H1 (cell line): ENCODE measurements around the gene ZFP14. TPM values are rescaled to one million over a fixed set of nuclear protein-coding genes. Genes with fewer than 3 reads are reported as not detected.

Experiments
- CTCF ChIA-PET: fragments of 300-600 bp; sonication (Branson Sonifier 250); formaldehyde crosslinking; loops from one replicate; lab custom pipeline; 2021; ENCODE audit not compliant: partially characterized antibody; lab: Charles Lee
- POLR2A ChIA-PET: fragments of 300-600 bp; sonication (Branson Sonifier 250); formaldehyde crosslinking; loops from one replicate; lab custom pipeline; 2021; ENCODE audit warnings: inconsistent platforms; ENCODE audit not compliant: partially characterized antibody; lab: Charles Lee
- DNase-seq, 2 experiments: peaks; one replicate each; pipeline versions ENCODE4 v3.0.0 to v3.0.0-alpha.2; 2010 to 2022; ENCODE audit warnings: low spot score in 2 of 2, low read depth in 1 of 2, mixed read lengths in 1 of 2
- FAIRE-seq: peaks from 2 replicates; lab custom pipeline; 2011; peaks lifted over from hg19 to GRCh38; lab: Jason Lieb, UNC
- H2AFZ ChIP-seq: 2 replicates; pipeline ENCODE4 v1.8.1; 2012; ENCODE audit warnings: low read length, inconsistent platforms
- H2AK5ac ChIP-seq: 2 replicates; pipeline ENCODE4 v1.6.1; 2013; ENCODE audit warnings: low read depth, low read length
- H2BK120ac ChIP-seq: replicated peaks from 2 replicates; pipeline ENCODE3; 2013; ENCODE audit warnings: low read depth, low read length, inconsistent platforms
- H2BK12ac ChIP-seq: 2 replicates; pipeline ENCODE4 v1.6.1; 2013; ENCODE audit warnings: low read depth, low read length
- H2BK15ac ChIP-seq: 2 replicates; pipeline ENCODE4 v1.6.1; 2013; ENCODE audit warnings: low read length
- H2BK20ac ChIP-seq: 2 replicates; pipeline ENCODE4 v1.6.1; 2013; ENCODE audit warnings: low read length
- H2BK5ac ChIP-seq: 2 replicates; pipeline ENCODE4 v1.6.1; 2013; ENCODE audit warnings: low read depth, low read length
- H3K14ac ChIP-seq: 2 replicates; pipeline ENCODE4 v1.6.1; 2013; ENCODE audit warnings: inconsistent platforms; ENCODE audit not compliant: insufficient read length
- H3K18ac ChIP-seq: 2 replicates; pipeline ENCODE4 v1.6.1; 2013; ENCODE audit warnings: low read length; ENCODE audit errors: extremely low read depth
- H3K23ac ChIP-seq: 2 replicates; pipeline ENCODE4 v1.6.1; 2013; ENCODE audit warnings: inconsistent platforms; ENCODE audit not compliant: insufficient read length
- H3K23me2 ChIP-seq: 2 replicates; pipeline ENCODE4 v1.6.1; 2013; ENCODE audit warnings: low read depth, low read length
- H3K27ac ChIP-seq: 2 replicates; pipeline ENCODE4 v1.6.1; 2011; ENCODE audit warnings: low read depth, low read length, inconsistent platforms
- H3K27me3 ChIP-seq, 4 experiments: replicated peaks in 1 of 4; 1 replicate in 1 of 4; 2 replicates in 3 of 4; pipeline versions ENCODE4 v1.6.1 to v1.8.1; 2011 to 2013; ENCODE audit warnings: low read length in 3 of 4, mild to moderate bottlenecking in 3 of 4, inconsistent platforms in 2 of 4, mixed read lengths in 2 of 4, moderate library complexity in 1 of 4; ENCODE audit not compliant: control insufficient read depth in 3 of 4, insufficient read depth in 3 of 4; ENCODE audit errors: extremely low read depth in 1 of 4
- H3K36me3 ChIP-seq, 4 experiments: 2 replicates each; pipeline versions ENCODE4 v1.6.1 to v1.8.1; 2011 to 2013; ENCODE audit warnings: mild to moderate bottlenecking in 4 of 4, low read length in 3 of 4, moderate library complexity in 2 of 4, control low read depth in 1 of 4, inconsistent platforms in 1 of 4; ENCODE audit not compliant: insufficient read depth in 4 of 4, control insufficient read depth in 2 of 4
- H3K4ac ChIP-seq: replicated peaks from 2 replicates; pipeline ENCODE3; 2013; ENCODE audit warnings: low read length, low read depth, mixed read lengths, inconsistent platforms; ENCODE audit not compliant: insufficient read length
- H3K4me1 ChIP-seq, 4 experiments: replicated peaks in 1 of 4; 1 replicate in 1 of 4; 2 replicates in 3 of 4; pipeline versions ENCODE4 v1.6.1 to v1.8.1; 2011 to 2013; ENCODE audit warnings: low read length in 3 of 4, inconsistent platforms in 2 of 4, mixed read lengths in 1 of 4; ENCODE audit not compliant: insufficient read depth in 4 of 4, control insufficient read depth in 3 of 4
- H3K4me2 ChIP-seq, 2 experiments: 2 replicates each; pipeline versions ENCODE4 v1.6.1 to v1.8.1; 2011 to 2013; ENCODE audit warnings: low read depth in 2 of 2, low read length in 2 of 2, control low read depth in 1 of 2, inconsistent platforms in 1 of 2, mild to moderate bottlenecking in 1 of 2; ENCODE audit not compliant: insufficient read depth in 1 of 2
- H3K4me3 ChIP-seq, 4 experiments: fragments of 200-600, 300-600 bp in 1 of 4; sonication (generic), shearing (Covaris generic), sonication (Bioruptor Twin) in 1 of 4; 2 replicates each; pipeline versions ENCODE4 v1.5.1 to v1.8.1; 2011 to 2016; ENCODE audit warnings: low read length in 4 of 4, low read depth in 3 of 4, control low read depth in 2 of 4, inconsistent platforms in 2 of 4, mild to moderate bottlenecking in 2 of 4, mixed read lengths in 1 of 4, moderate library complexity in 1 of 4; ENCODE audit not compliant: insufficient read depth in 2 of 4; ENCODE audit errors: extremely low read depth in 1 of 4
- H3K56ac ChIP-seq: replicated peaks from 2 replicates; pipeline ENCODE3; 2013; ENCODE audit warnings: low read depth, mild to moderate bottlenecking, mixed read lengths, low read length, inconsistent platforms; ENCODE audit not compliant: insufficient read length
- H3K79me1 ChIP-seq: 2 replicates; pipeline ENCODE4 v1.6.1; 2013; ENCODE audit warnings: low read depth, low read length, control low read depth
- H3K79me2 ChIP-seq, 2 experiments: 2 replicates each; pipeline versions ENCODE4 v1.6.1 to v1.8.1; 2012 to 2013; ENCODE audit warnings: low read length in 2 of 2, mild to moderate bottlenecking in 2 of 2, inconsistent platforms in 1 of 2; ENCODE audit not compliant: insufficient read depth in 2 of 2, control insufficient read depth in 1 of 2
- H3K9ac ChIP-seq, 4 experiments: replicated peaks in 1 of 4; 1 replicate in 1 of 4; 2 replicates in 3 of 4; pipeline versions ENCODE4 v1.6.1 to v1.8.1; 2011 to 2013; ENCODE audit warnings: low read depth in 3 of 4, low read length in 3 of 4, control low read depth in 2 of 4, mild to moderate bottlenecking in 2 of 4, moderate library complexity in 2 of 4, inconsistent platforms in 1 of 4; ENCODE audit errors: extremely low read depth in 1 of 4
- H3K9me3 ChIP-seq, 2 experiments: 2 replicates each; pipeline versions ENCODE4 v1.6.1 to v1.8.1; 2012 to 2013; ENCODE audit warnings: mild to moderate bottlenecking in 2 of 2, moderate library complexity in 2 of 2, control low read depth in 1 of 2, inconsistent platforms in 1 of 2, low read depth in 1 of 2, low read length in 1 of 2, mixed read lengths in 1 of 2; ENCODE audit not compliant: insufficient read depth in 2 of 2
- H4K20me1 ChIP-seq, 2 experiments: replicated peaks in 1 of 2; 2 replicates each; pipeline versions ENCODE3 to v1.8.1; 2011 to 2013; ENCODE audit warnings: inconsistent platforms in 2 of 2, low read length in 2 of 2, mild to moderate bottlenecking in 1 of 2; ENCODE audit not compliant: insufficient read depth in 2 of 2, control insufficient read depth in 1 of 2
- H4K5ac ChIP-seq: 2 replicates; pipeline ENCODE4 v1.6.1; 2013; ENCODE audit warnings: low read length, low read depth, mixed read lengths, inconsistent platforms; ENCODE audit not compliant: insufficient read length
- H4K8ac ChIP-seq: 2 replicates; pipeline ENCODE4 v1.8.0; 2013; ENCODE audit warnings: mild to moderate bottlenecking, moderate library complexity, low read length, inconsistent platforms; ENCODE audit not compliant: insufficient read depth; ENCODE audit errors: extremely low read depth
- H4K91ac ChIP-seq: replicated peaks from 2 replicates; pipeline ENCODE3; 2013; ENCODE audit warnings: low read length, mixed read lengths, inconsistent platforms; ENCODE audit not compliant: insufficient read length
- BRCA1 ChIP-seq: IDR thresholded peaks from 2 replicates; pipeline ENCODE4 v1.6.1; 2012; ENCODE audit warnings: low read depth, low read length, improper control_type of control experiment
- CTBP2 ChIP-seq: IDR thresholded peaks from 2 replicates; pipeline ENCODE4 v1.7.0; 2011; ENCODE audit warnings: borderline replicate concordance, mild to moderate bottlenecking, moderate library complexity, mixed read lengths, low read length; ENCODE audit not compliant: insufficient read depth, insufficient read length
- TAF1 ChIP-seq: IDR thresholded peaks from 2 replicates; pipeline ENCODE4 v1.6.1; 2011; ENCODE audit warnings: mild to moderate bottlenecking, low read depth, low read length
- TCF12 ChIP-seq: IDR thresholded peaks from 2 replicates; pipeline ENCODE4 v1.6.1; 2011; ENCODE audit warnings: low read depth, mild to moderate bottlenecking, low read length
- TEAD4 ChIP-seq: IDR thresholded peaks from 2 replicates; pipeline ENCODE4 v1.6.1; 2012; ENCODE audit warnings: low read depth, low read length, inconsistent platforms, mixed read lengths
- WGBS, 2 experiments: shearing (Covaris generic) in 1 of 2; methylation state at CpG; one replicate each; pipeline versions ENCODE4 v1.1.6 to v1.1.7; 2013 to 2015; ENCODE audit warnings: low lambda C conversion rate in 2 of 2, mixed read lengths in 2 of 2, inconsistent platforms in 1 of 2, low coverage in 1 of 2, missing lambda C conversion rate in 1 of 2; ENCODE audit not compliant: insufficient replicate concordance in 2 of 2, insufficient coverage in 1 of 2, insufficient read length in 1 of 2; ENCODE audit errors: extremely low coverage in 1 of 2, missing lambda C conversion rate in 1 of 2; 5-methylcytosine and 5-hydroxymethylcytosine counted together
- polyA plus RNA-seq, 7 experiments: library from polyadenylated mRNA; depleted of rRNA in 3 of 7; stranded (reverse) in 5 of 7; unstranded in 2 of 7; fragments of >200 nt in 5 of 7; fragments of 200-250 nt in 2 of 7; gene quantifications; 1 replicate in 5 of 7; 2 replicates in 1 of 7; 4 replicates in 1 of 7; pipeline versions ENCODE4 v1.2.1 to v1.2.3, GENCODE V29; 2011 to 2013; ENCODE audit warnings: missing spikeins in 2 of 7, mixed read lengths in 2 of 7
- total RNA-seq: library from RNA; stranded (reverse); fragmentation: NEBNext Ultra II Directional; extraction: Animal tissue kit (Norgen Biotek cat#: 25700); gene quantifications from 2 replicates; pipeline ENCODE4 v1.2.1, GENCODE V29; 2021

ZFP14 gene
- total and polyA plus RNA-seq, 2 of the 8 experiments (the other 6 are each of a cell fraction or from before 2014, with no cell fraction given): 1.7 to 8.2 TPM

GRCh38 chr19:36373638-36374156 lies 5.3 kb downstream of the ZFP14 start:
- H2BK20ac ChIP-seq: no peak overlapping the region
- H2BK15ac ChIP-seq: no peak overlapping the region
- H3K27me3 ChIP-seq: no peaks in the 10 kb centered on the region
- H3K14ac ChIP-seq: no peak overlapping the region
- FAIRE-seq: no peak
- no peak overlapping the region for H3K4me3 ChIP-seq
- H2BK120ac ChIP-seq: no peak overlapping the region
- H2AFZ ChIP-seq: no peak overlapping the region
- no peaks in the 10 kb centered on the region for H3K4me1 ChIP-seq
- CTCF ChIA-PET: interaction anchor here (0.5 kb wide), 1 partner anchor 26 kb away, joined by 4 read pairs; no protein-coding TSS in a partner anchor
- H2BK12ac ChIP-seq: no peak overlapping the region
- no peak overlapping the region for H2BK5ac ChIP-seq
- H4K8ac ChIP-seq: no peak overlapping the region
- H3K9ac ChIP-seq: no peak overlapping the region
- H4K91ac ChIP-seq: no peak overlapping the region
- no peak overlapping the region for H3K23ac ChIP-seq
- no peak overlapping the region for H3K4ac ChIP-seq
- H4K5ac ChIP-seq: no peak overlapping the region
- no peak overlapping the region for H3K56ac ChIP-seq
- peaks cover 5 to 24% of the 10 kb centered on the region in 2 experiments; a peak in 3 of 4 replicates for H3K79me2 ChIP-seq
- no peak overlapping the region for H2AK5ac ChIP-seq
- POLR2A ChIA-PET: interaction anchor here (1.2 to 1.5 kb wide), 2 partner anchors 48 to 115 kb away, joined by 4 to 5 read pairs; partner anchors contain the start of gene ZNF566
- peaks cover 4% of the 10 kb centered on the region; the same call in 1 of the 2 replicates for H3K79me1 ChIP-seq
- 91% methylated on average over 5 of the region's 5 CpGs; no CpG with 5 or more reads in 1 of the 2 experiments for WGBS, 2 experiments
- no peaks in the 10 kb centered on the region for H3K9me3 ChIP-seq
- H3K4me2 ChIP-seq: no peak overlapping the region
- H3K23me2 ChIP-seq: peaks cover 2% of the 10 kb centered on the region
- no peak overlapping the region for H3K27ac ChIP-seq
- H3K36me3 ChIP-seq: no peaks in the 10 kb centered on the region
- H4K20me1 ChIP-seq: no peaks in the 10 kb centered on the region
- H3K18ac ChIP-seq: no peak overlapping the region
- no peak for DNase-seq
- TF ChIP-seq TAF1: no peak
- no peak for TF ChIP-seq TCF12
- no peak for TF ChIP-seq TEAD4
- TF ChIP-seq CTBP2: no peak
- no peak for TF ChIP-seq BRCA1
